SH-SY5Y (cell line): ENCODE results near the gene EVX2.

Experiments used
- GATA2 ChIP-seq: IDR thresholded peaks from 2 replicates; pipeline ENCODE4 v1.6.1; 2011; ENCODE audit warnings: mild to moderate bottlenecking, low read depth, low read length
- GATA3 ChIP-seq: IDR thresholded peaks from 2 replicates; pipeline ENCODE4 v1.6.1; 2011; ENCODE audit warnings: low read depth, mild to moderate bottlenecking, low read length, moderate library complexity

Gene EVX2

GRCh38 chr2:176039375-176039774, 44.4 kb downstream of the EVX2 start:
- TF ChIP-seq GATA2 (no peak), GATA3 (no peak)

GRCh38 chr2:176038694-176039093, 45.1 kb downstream of the EVX2 start:
- no peak for TF ChIP-seq GATA3
- TF ChIP-seq GATA2 = no peak

DNA sequence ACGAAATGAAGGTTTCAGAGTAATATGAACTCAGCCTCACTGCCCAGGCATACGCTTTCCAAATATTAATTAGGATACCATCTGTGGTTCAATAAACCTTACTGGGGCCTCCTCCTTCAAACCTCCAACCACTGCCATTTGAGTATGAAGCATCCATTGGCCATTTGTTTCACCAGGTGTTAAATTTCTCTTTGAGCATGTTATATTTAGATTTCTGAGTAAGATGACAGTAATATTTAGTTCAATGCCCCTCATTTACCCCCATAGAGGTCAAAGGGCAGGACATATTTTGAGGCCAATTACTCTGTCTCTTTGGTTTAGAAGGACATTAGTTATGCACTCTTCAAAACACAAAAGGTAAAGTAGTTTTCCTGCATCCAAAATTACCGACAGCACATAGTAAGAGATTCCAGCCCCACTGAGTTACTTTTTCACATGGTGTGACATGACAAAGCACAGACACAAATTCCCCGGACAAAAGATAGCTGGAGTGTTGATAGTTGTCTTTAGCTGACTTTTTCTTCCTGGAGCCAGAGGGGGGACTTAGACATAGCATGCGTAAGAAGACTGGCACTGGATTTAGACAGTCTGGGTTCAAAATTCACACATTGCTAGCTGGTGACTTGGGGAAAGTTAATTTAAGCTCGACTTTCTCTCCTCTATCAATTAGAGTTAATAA, 48.6 kb downstream of the EVX2 start:
- TF ChIP-seq GATA3 = no peak
- no peak for TF ChIP-seq GATA2

DNA sequence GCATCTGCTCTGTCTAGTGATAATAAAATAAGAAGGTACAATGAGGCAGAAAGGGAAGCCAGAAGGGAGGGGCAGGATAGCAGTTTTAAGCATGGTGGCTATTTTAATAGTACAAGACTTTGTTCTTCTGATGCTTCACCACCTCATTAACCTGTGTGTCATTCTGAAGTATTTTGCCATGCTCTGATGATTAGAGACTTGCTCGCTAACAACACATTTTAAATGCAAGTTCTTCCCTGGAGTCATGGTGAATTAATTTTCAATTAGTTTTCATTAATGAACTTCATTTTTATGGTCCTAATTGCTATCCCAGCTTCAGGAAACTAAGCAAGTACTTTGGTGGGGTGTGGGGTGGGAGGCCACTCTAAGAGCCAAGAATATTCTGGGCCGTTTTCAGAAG, 56.0 kb downstream of the EVX2 start:
- TF ChIP-seq GATA2 = no peak
- no peak for TF ChIP-seq GATA3
